ENCODE measurements around the gene FN1. TPM values are rescaled to one million over a fixed set of nuclear protein-coding genes. Genes with fewer than 3 reads are reported as not detected.

FN1 gene
- total RNA-seq, 4 donors from 2014 or later: 89.1 to 312 (median 156) TPM

- H3K27ac ChIP-seq: no peak overlapping the region
- 95 to 99% methylated on average over 7 of the region's 7 CpGs for WGBS, 2 donors
- TF ChIP-seq POLR2A (IDR thresholded peaks at IDR 0.05): no peak
- TF ChIP-seq CTCF (IDR thresholded peaks at IDR 0.05): no peak
- intact Hi-C loops (cut with DNase I): no loop called here
- no peak overlapping the region for H3K4me3 ChIP-seq (replicated peaks in 1 of 3)
- H3K27me3 ChIP-seq: no peaks in the 10 kb centered on the region
- H3K4me1 ChIP-seq: no peaks in the 10 kb centered on the region
- no peaks in the 10 kb centered on the region for H3K9me3 ChIP-seq
- no peaks in the 10 kb centered on the region for H3K36me3 ChIP-seq
- no peak for DNase-seq
These were observed 49.3 kb downstream of the FN1 start for GRCh38 chr2:215386566-215386965.

GRCh38 chr2:215384710-215385109 is 51.2 kb downstream of the FN1 start:
- H3K27me3 ChIP-seq: no peaks in the 10 kb centered on the region
- H3K9me3 ChIP-seq: no peaks in the 10 kb centered on the region
- no peaks in the 10 kb centered on the region for H3K4me1 ChIP-seq
- no peak for DNase-seq
- 81% methylated on average over 7 of the region's 7 CpGs for WGBS, 2 donors
- no peak for TF ChIP-seq CTCF (IDR thresholded peaks at IDR 0.05)
- TF ChIP-seq POLR2A (IDR thresholded peaks at IDR 0.05): no peak
- no peak overlapping the region for H3K27ac ChIP-seq
- no peak overlapping the region for H3K4me3 ChIP-seq (replicated peaks in 1 of 3)
- intact Hi-C loops (cut with DNase I): no loop called here
- H3K36me3 ChIP-seq: no peaks in the 10 kb centered on the region

- no peak overlapping the region for H3K27ac ChIP-seq
- WGBS, 2 donors: 95 to 96% methylated on average over 8 of the region's 8 CpGs
These were observed 52.1 kb downstream of the FN1 start for GRCh38 chr2:215383652-215384279.

GRCh38 chr2:215382480-215382879 is 53.4 kb downstream of the FN1 start:
- Histone ChIP-seq H3K4me3 (replicated peaks in 1 of 3) (no peak overlapping the region), H3K27ac (no peak overlapping the region), H3K4me1 (no peaks in the 10 kb centered on the region), H3K9me3 (no peaks in the 10 kb centered on the region), H3K27me3 (no peaks in the 10 kb centered on the region), H3K36me3 (no peaks in the 10 kb centered on the region)
- TF ChIP-seq POLR2A (IDR thresholded peaks at IDR 0.05) (no peak), CTCF (IDR thresholded peaks at IDR 0.05) (no peak)
- DNase-seq: no peak
- intact Hi-C loops (cut with DNase I): no loop called here

More at GRCh38 chr2:215383652-215384279, 52.1 kb downstream of the FN1 start:
- H3K36me3 ChIP-seq: no peaks in the 10 kb centered on the region
- TF ChIP-seq CTCF (IDR thresholded peaks at IDR 0.05) (no peak), POLR2A (IDR thresholded peaks at IDR 0.05) (no peak)
- no peaks in the 10 kb centered on the region for H3K27me3 ChIP-seq
- H3K4me3 ChIP-seq (replicated peaks in 1 of 3): no peak overlapping the region
- no peak for DNase-seq
- H3K4me1 ChIP-seq: no peaks in the 10 kb centered on the region
- no peaks in the 10 kb centered on the region for H3K9me3 ChIP-seq
- intact Hi-C loops (cut with DNase I): no loop called here

- 93 to 95% methylated on average over 7 of the region's 7 CpGs for WGBS, 2 donors
These were observed 53.9 kb downstream of the FN1 start for GRCh38 chr2:215382011-215382410.

More at GRCh38 chr2:215382011-215382410, 53.9 kb downstream of the FN1 start:
- TF ChIP-seq CTCF (IDR thresholded peaks at IDR 0.05) (no peak), POLR2A (IDR thresholded peaks at IDR 0.05) (no peak)
- no peak overlapping the region for H3K4me3 ChIP-seq (replicated peaks in 1 of 3)
- H3K27ac ChIP-seq: no peak overlapping the region
- no peaks in the 10 kb centered on the region for H3K27me3 ChIP-seq
- no peaks in the 10 kb centered on the region for H3K9me3 ChIP-seq
- intact Hi-C loops (cut with DNase I): no loop called here
- H3K36me3 ChIP-seq: no peaks in the 10 kb centered on the region
- DNase-seq: no peak
- no peaks in the 10 kb centered on the region for H3K4me1 ChIP-seq

All from thyroid gland (tissue), 4 donors.